Measurements from ENCODE around the gene PCGF6. TPM values are rescaled to one million over a fixed set of nuclear protein-coding genes. Genes with fewer than 3 reads are reported as not detected.

Gene PCGF6
- total RNA-seq, 4 donors from 2014 or later, result 10.7 to 19.0 (median 15.8) TPM

- TF ChIP-seq CTCF (IDR thresholded peaks at IDR 0.05; ENCODE audit: low read depth), result no peak
Measured at GRCh38 chr10:103307594-103307993, 43.3 kb downstream of the PCGF6 start.

- TF ChIP-seq CTCF (IDR thresholded peaks at IDR 0.05; ENCODE audit: low read depth), result no peak
Measured at GRCh38 chr10:103295374-103296015, 55.4 kb downstream of the PCGF6 start.

- no peak for TF ChIP-seq CTCF (IDR thresholded peaks at IDR 0.05; ENCODE audit: low read depth)
Measured at GRCh38 chr10:103291588-103291987, 59.4 kb downstream of the PCGF6 start.

- TF ChIP-seq CTCF (IDR thresholded peaks at IDR 0.05; ENCODE audit: low read depth), result no peak
Measured at GRCh38 chr10:103287992-103288391, 62.9 kb downstream of the PCGF6 start.

GRCh38 chr10:103284170-103284569 is 66.8 kb downstream of the PCGF6 start:
- TF ChIP-seq CTCF (IDR thresholded peaks at IDR 0.05; ENCODE audit: low read depth), result no peak

GRCh38 chr10:103282961-103283360 is 68.0 kb downstream of the PCGF6 start:
- TF ChIP-seq CTCF (IDR thresholded peaks at IDR 0.05; ENCODE audit: low read depth), result no peak

GRCh38 chr10:103281753-103282152 is 69.2 kb downstream of the PCGF6 start:
- no peak for TF ChIP-seq CTCF (IDR thresholded peaks at IDR 0.05; ENCODE audit: low read depth)
